ENCODE data around the gene IL1RL2.

IL1RL2 gene

DNA sequence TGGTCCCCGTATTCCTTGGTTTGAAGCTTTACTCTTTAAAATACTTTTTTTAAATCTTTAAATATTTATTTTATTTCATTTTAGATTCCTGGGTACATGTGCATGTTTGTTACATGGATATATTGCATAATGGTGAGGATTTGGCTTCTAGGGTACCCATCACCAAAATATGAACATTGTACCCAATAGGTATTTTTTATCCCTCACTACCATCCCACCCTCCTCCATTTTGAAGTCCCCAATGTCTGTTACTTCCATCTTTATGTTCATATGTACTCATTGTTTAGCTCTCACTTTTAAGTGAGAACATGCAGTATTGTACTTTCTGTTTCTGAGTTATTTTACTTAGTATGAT is 65.0 kb downstream of the IL1RL2 start:
- Histone ChIP-seq H3K27me3 (ENCODE audit: insufficient read depth, low read length) (no peaks in the 10 kb centered on the region), H2AFZ (ENCODE audit: low read length) (no peak overlapping the region), H3F3A (ENCODE audit: insufficient read depth, low read length) (no peaks in the 10 kb centered on the region), H3K4me2 (ENCODE audit: low read length) (no peak overlapping the region), H3K9me3 (ENCODE audit: low read length) (no peaks in the 10 kb centered on the region), H3K36me3 (ENCODE audit: insufficient read depth, low read length) (no peaks in the 10 kb centered on the region), H3K27ac (ENCODE audit: low read depth, low read length, poor library complexity, severe bottlenecking) (no peak overlapping the region), H3K79me2 (ENCODE audit: insufficient read depth, low read length) (no peaks in the 10 kb centered on the region), H3K4me3 (ENCODE audit: low read depth, low read length, poor library complexity, severe bottlenecking) (no peak overlapping the region), H3K9ac (ENCODE audit: low read length) (no peak overlapping the region), H4K20me1 (ENCODE audit: insufficient read depth, low read length) (no peaks in the 10 kb centered on the region), H3K4me1 (ENCODE audit: insufficient read depth, low read length, severe bottlenecking) (no peaks in the 10 kb centered on the region), H3K9me2 (ENCODE audit: low read depth, low read length) (no peaks in the 10 kb centered on the region)
- no peak for TF ChIP-seq EZH2 (IDR thresholded peaks at IDR 0.05; ENCODE audit: borderline replicate concordance, low read length)
- TF ChIP-seq, protein P1, sequence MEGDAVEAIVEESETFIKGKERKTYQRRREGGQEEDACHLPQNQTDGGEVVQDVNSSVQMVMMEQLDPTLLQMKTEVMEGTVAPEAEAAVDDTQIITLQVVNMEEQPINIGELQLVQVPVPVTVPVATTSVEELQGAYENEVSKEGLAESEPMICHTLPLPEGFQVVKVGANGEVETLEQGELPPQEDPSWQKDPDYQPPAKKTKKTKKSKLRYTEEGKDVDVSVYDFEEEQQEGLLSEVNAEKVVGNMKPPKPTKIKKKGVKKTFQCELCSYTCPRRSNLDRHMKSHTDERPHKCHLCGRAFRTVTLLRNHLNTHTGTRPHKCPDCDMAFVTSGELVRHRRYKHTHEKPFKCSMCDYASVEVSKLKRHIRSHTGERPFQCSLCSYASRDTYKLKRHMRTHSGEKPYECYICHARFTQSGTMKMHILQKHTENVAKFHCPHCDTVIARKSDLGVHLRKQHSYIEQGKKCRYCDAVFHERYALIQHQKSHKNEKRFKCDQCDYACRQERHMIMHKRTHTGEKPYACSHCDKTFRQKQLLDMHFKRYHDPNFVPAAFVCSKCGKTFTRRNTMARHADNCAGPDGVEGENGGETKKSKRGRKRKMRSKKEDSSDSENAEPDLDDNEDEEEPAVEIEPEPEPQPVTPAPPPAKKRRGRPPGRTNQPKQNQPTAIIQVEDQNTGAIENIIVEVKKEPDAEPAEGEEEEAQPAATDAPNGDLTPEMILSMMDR (IDR thresholded peaks at IDR 0.05; ENCODE audit: low read length) = no peak

DNA sequence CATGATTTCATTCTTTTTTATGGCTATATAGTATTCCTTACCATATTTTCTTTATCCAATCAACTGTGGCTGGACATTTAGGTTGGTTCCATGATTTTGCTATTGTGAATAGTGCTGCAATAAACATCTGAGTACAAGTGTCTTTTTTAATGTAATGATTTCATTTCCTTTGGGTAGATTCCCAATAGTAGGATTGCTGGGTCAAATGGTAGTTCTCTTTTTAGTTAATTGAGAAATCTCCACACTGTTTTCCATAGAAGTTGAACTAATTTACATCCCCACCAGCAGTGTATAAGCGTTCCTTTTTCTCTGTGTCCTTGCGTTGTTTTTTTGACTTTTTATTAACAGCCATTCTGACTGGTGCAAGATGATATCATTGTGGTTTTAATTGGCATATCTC is 65.4 kb downstream of the IL1RL2 start:
- no peak overlapping the region for H3K4me3 ChIP-seq (ENCODE audit: low read depth, low read length, poor library complexity, severe bottlenecking)
- no peak for TF ChIP-seq EZH2 (IDR thresholded peaks at IDR 0.05; ENCODE audit: borderline replicate concordance, low read length)
- TF ChIP-seq, protein P1 (IDR thresholded peaks at IDR 0.05; ENCODE audit: low read length) = no peak
- H2AFZ ChIP-seq (ENCODE audit: low read length) = no peak overlapping the region
- H3K27ac ChIP-seq (ENCODE audit: low read depth, low read length, poor library complexity, severe bottlenecking) = no peak overlapping the region
- H3K9ac ChIP-seq (ENCODE audit: low read length) = no peak overlapping the region
- no peaks in the 10 kb centered on the region for H3F3A ChIP-seq (ENCODE audit: insufficient read depth, low read length)
- no peak overlapping the region for H3K4me2 ChIP-seq (ENCODE audit: low read length)
- no peaks in the 10 kb centered on the region for H3K4me1 ChIP-seq (ENCODE audit: insufficient read depth, low read length, severe bottlenecking)
- no peaks in the 10 kb centered on the region for H3K9me2 ChIP-seq (ENCODE audit: low read depth, low read length)
- no peaks in the 10 kb centered on the region for H3K36me3 ChIP-seq (ENCODE audit: insufficient read depth, low read length)
- no peaks in the 10 kb centered on the region for H3K79me2 ChIP-seq (ENCODE audit: insufficient read depth, low read length)
- H3K27me3 ChIP-seq (ENCODE audit: insufficient read depth, low read length) = no peaks in the 10 kb centered on the region
- no peaks in the 10 kb centered on the region for H4K20me1 ChIP-seq (ENCODE audit: insufficient read depth, low read length)
- no peaks in the 10 kb centered on the region for H3K9me3 ChIP-seq (ENCODE audit: low read length)

DNA sequence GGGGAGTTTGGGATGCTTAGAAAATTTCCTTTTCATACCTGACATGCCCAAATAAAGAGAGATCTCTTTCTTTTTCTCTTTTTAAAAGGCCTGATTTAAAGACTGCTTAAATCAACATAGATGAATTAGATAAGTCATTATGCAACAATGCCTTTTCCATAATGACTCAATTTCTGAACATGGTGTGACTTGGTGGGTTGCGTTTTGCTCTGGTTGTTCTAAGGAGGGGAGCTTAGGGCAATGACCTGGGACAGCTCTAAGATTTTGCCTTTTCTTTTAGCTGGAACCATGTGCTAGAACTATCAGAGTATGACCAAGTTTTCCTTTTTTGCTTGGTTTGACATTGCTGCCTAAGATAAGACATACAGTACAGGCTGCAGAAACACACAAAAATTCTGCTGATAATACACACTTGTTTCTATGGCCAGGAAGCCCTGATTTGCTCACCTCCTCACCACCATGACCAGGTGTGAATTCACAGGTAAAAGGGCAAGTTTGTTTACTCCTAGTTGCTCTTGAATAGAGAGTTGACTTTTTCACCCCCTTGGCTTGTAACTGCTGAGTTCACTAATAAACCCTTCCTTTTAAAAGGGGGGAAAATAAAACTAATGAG is 66.4 kb downstream of the IL1RL2 start:
- Histone ChIP-seq H3K27me3 (ENCODE audit: insufficient read depth, low read length) (no peaks in the 10 kb centered on the region), H3F3A (ENCODE audit: insufficient read depth, low read length) (no peaks in the 10 kb centered on the region), H3K9me3 (ENCODE audit: low read length) (no peaks in the 10 kb centered on the region), H3K9ac (ENCODE audit: low read length) (no peak overlapping the region), H2AFZ (ENCODE audit: low read length) (no peak overlapping the region), H3K9me2 (ENCODE audit: low read depth, low read length) (no peaks in the 10 kb centered on the region), H3K36me3 (ENCODE audit: insufficient read depth, low read length) (no peaks in the 10 kb centered on the region), H3K4me1 (ENCODE audit: insufficient read depth, low read length, severe bottlenecking) (no peaks in the 10 kb centered on the region), H3K79me2 (ENCODE audit: insufficient read depth, low read length) (no peaks in the 10 kb centered on the region), H3K27ac (ENCODE audit: low read depth, low read length, poor library complexity, severe bottlenecking) (no peak overlapping the region), H4K20me1 (ENCODE audit: insufficient read depth, low read length) (no peaks in the 10 kb centered on the region), H3K4me3 (ENCODE audit: low read depth, low read length, poor library complexity, severe bottlenecking) (no peak overlapping the region), H3K4me2 (ENCODE audit: low read length) (no peak overlapping the region)
- TF ChIP-seq, protein P1 (IDR thresholded peaks at IDR 0.05; ENCODE audit: low read length) = no peak
- TF ChIP-seq EZH2 (IDR thresholded peaks at IDR 0.05; ENCODE audit: borderline replicate concordance, low read length) = no peak

Measured in OCI-LY1 (cell line).